Spleen (tissue), 7 donors: Measurements from ENCODE around the gene PPP1R14B.

Experiments used
- POLR2A ChIP-seq, 3 donors: fragments of 450-650 bp; IDR thresholded peaks; one replicate each; pipeline ENCODE4 v1.5.1; 2017; ENCODE audit warnings: antibody characterized with exemption in 3 of 3, mild to moderate bottlenecking in 1 of 3
- POLR2AphosphoS5 ChIP-seq, 3 donors: sonication (generic); formaldehyde crosslinking; IDR thresholded peaks; one replicate each; pipeline ENCODE4 v1.5.1; 2017; ENCODE audit warnings: antibody characterized with exemption in 3 of 3
- TF ChIP-seq, protein P1 (sequence below), 11 experiments: fragments of 200-600 bp in 7 of 11; fragments of 450-650 bp in 4 of 11; sonication (generic) in 4 of 11; IDR thresholded peaks in 8 of 11; conservative IDR thresholded peaks in 3 of 11; 1 replicate in 7 of 11; 2 replicates in 4 of 11; pipeline versions ENCODE4 v1.4.0 to v1.8.0; 2016 to 2021; ENCODE audit warnings: antibody characterized with exemption in 11 of 11, inconsistent platforms in 4 of 11, mild to moderate bottlenecking in 1 of 11
- donor health status: DM: no; HTN: no; CAD: no; lungs with moderate emphysema.
- donor health status: DM: no; HTN: no; CAD: no.
- donor health status: DM: no; HTN: no; CAD: no.

DNA sequence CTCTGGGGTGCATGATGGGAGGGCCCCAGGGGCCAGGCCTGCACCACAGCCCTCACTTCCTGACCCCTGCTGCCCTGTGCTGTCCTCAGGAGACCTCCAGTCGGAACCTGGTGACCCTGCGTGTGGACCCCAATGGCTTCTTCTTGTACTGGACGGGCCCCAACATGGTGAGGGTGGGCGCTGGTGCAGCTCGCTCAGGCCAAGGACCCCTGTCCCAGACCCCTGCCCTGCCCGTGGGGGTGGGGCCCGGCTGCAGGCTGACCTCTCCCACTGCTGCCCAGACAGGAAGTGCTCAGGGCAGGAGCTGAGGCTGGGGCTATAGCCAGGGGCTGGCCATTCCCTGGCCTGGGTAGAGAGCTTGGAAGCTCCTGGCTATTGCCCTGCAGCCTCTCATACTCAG, 7.6 kb upstream of the PPP1R14B start:
- TF ChIP-seq POLR2AphosphoS5 (IDR thresholded peaks at IDR 0.05) (no peak), POLR2A (IDR thresholded peaks at IDR 0.05) (no peak)
- TF ChIP-seq, protein P1, sequence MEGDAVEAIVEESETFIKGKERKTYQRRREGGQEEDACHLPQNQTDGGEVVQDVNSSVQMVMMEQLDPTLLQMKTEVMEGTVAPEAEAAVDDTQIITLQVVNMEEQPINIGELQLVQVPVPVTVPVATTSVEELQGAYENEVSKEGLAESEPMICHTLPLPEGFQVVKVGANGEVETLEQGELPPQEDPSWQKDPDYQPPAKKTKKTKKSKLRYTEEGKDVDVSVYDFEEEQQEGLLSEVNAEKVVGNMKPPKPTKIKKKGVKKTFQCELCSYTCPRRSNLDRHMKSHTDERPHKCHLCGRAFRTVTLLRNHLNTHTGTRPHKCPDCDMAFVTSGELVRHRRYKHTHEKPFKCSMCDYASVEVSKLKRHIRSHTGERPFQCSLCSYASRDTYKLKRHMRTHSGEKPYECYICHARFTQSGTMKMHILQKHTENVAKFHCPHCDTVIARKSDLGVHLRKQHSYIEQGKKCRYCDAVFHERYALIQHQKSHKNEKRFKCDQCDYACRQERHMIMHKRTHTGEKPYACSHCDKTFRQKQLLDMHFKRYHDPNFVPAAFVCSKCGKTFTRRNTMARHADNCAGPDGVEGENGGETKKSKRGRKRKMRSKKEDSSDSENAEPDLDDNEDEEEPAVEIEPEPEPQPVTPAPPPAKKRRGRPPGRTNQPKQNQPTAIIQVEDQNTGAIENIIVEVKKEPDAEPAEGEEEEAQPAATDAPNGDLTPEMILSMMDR (IDR thresholded peaks at IDR 0.05 in 8 of 11, conservative IDR thresholded peaks at IDR 0.05 in 3 of 11) = no peak
